GM12892 (cell line): ENCODE results near the gene BANP.

ENCODE experiments used
- POLR2A ChIP-seq: IDR thresholded peaks from 2 replicates; pipeline ENCODE4 v1.6.1; 2011; ENCODE audit warnings: low read depth, low read length, control low read depth
- POLR2AphosphoS5 ChIP-seq: IDR thresholded peaks from 2 replicates; pipeline ENCODE4 v1.6.1; 2011; ENCODE audit warnings: low read depth, low read length, control low read depth

DNA sequence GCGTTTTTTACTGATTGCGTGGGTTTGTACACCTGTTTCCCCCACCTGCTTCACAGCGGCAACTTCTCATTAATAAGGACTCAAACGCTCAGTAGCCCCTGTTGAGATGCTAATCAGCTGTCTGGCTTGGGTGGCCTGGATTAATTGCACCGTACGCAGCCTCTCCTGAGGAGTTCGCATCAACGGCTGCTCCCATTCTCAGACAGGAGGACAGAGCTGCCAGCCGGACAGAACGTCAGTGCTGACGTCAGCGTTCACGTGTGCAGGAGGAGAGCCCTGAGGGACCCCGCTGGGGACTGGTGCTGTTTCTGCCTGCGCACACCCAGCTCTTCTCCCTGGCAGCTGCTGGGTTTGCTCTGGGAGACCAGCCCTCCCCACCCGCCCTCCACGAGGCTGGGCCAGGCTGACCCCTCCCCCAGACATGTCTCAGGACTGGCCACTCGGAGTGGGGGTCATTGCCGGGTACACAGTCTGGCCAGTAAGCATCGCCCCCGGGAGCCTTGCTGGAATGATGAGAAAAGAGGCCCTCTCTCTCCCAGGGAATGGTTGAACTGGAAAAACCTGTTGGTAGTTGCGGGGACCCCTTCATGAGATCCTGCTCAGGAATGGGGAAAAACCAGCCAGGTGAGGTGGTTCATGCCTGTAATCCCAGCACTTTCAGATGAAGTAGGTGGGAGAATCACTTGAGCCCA is 5.7 kb upstream of the BANP start:
- TF ChIP-seq POLR2A (no peak), POLR2AphosphoS5 (no peak)
